Ramos (cell line): ENCODE measurements around the gene SNTG2.

Experiments used
- in situ Hi-C: fragments of 300-500 bp; cut with MboI; formaldehyde crosslinking; loops from one replicate; pipeline ENCODE4 v1.14.3; 2022; ENCODE audit warnings: low sequenced_read_pairs; ENCODE audit not compliant: unreplicated experiment

Gene SNTG2

DNA sequence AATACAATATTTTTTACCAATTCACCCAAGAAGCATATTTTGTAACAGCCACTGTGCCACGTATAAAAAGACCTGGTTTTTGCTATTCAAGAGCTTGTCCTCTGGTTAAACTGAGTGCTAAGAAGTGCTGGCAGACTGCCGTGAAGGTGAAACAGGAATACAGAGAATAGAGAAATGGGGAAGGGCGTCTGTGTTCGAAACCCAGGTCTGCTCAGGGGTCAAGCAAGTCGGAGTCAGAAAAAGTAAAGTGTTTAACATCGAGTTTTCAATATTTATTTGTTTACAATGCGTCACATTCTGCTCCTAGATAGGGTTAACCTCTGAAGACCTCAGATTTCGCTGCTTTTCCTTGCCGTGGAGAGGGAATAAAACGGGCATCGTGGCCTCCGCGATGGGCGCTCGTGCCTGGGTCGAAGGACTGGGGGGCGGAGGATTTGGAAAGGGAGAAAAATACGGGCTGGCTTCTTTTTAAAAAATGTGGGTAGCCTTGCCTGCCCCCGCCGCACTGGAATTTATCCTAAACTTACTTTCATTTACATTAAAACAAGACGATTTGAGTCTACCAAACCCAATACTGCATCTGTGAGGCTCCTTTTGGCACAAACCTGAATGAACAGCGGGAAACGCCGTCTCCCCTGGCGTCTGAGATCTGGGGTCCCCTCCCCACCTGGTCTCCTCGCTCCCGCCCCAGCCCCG lies 1.1 kb upstream of the SNTG2 start:
- in situ Hi-C loops, result no loop called here

DNA sequence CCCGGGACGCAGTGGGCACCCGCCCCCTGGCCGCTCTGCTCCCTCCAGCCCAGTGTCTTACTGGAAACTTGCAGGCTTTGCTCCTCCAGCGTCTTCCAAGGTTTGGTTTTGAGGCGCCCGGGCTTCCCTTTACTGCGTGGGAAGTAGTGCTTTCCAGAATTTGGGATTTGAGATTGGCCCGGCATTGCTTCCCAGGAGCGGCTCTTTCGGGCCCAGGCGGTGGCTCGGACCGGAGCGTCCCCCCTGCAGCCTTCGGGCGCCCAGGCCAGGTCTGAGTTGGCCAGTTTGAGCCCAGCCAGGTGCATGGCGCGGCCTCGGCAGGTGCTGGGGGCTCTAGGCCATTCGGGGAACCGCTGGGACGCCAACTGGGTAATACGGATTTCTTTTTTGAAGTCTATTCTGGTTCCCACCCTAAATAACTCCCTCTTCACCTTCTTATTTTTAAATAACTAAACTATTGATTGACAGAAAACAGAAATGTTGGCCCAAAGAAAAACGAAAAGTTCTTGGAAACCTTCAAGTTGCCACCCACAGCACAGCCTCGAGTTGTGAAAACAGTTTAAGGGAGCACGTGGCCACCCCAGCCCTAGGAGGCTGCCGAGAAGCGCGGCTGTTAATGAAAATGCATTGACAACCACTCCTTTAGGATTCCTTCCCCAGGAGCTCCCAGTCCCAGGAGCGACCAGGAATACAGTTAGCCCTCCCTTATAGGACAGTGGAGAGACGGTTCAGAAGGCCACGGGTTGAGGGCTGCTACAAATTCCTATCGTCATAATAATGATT lies 766 bp downstream of the SNTG2 start:
- in situ Hi-C loops, result no loop called here

DNA sequence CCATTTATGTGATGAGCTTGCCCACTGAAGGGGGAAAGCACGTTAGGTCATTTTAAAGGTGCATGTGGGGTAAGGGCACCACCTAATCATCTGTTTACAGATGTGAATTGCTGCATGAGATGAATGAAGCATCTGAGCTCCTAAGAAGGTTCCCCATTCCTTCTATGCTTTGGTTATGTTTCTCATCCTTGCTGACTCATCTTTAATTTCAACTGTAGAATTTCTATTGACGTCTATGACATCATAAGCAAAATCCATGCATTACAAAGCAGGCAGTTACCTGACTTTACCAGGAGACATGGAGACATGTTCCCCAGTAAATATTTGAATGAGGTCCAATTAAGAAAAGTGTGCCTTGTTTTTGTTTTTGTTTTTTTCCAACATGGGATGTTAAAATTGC lies 2.8 kb downstream of the SNTG2 start:
- in situ Hi-C loops, result no loop called here

DNA sequence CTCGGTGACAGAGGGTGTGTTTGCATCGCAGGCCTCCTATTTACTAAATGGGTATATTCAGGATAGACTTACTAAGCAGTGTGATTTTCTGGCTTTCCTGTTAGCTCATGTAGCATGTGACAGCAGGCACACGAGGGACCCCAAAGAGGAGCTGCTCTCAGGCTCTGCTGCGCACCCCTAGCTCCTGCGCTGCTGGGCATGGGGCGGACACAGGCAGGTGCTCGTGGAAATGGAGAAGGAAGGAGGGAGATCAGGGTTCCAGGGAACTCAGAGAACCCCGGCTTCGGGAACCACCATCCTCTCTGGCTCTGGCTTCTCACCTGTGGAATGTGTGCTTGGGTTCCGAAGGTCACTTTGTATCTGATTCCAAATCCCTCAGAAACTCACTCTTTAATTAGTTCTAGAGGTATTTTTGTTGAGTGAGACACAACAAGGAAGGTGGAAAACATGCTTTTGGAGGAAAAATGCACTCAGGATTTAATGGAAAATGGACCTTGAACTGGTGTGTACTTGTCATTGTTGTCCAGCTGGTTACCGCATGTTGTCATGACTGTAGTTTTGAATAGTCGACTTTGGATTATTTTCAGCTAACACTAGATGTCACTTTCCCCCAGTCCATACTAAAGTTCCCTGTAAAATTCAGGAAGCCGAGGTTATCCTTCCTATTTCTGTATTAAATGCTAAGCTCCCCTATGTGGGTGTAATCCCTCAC lies 3.5 kb downstream of the SNTG2 start:
- in situ Hi-C loops, result no loop called here

DNA sequence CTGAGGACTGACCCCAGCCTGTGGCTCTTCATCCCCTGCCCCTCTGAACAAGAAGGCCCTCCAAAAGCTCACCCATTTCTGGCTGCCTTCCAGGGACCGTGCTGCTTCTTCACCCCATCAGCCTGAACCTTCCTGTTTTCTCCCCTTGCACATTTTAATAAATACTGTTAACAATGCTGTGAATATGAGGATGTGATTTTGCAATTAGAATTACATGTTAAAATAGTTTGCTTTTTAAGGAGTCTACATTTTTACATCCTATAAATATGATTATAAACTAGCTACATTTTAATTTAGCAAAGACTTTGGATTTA lies 4.0 kb downstream of the SNTG2 start:
- in situ Hi-C loops, result no loop called here

DNA sequence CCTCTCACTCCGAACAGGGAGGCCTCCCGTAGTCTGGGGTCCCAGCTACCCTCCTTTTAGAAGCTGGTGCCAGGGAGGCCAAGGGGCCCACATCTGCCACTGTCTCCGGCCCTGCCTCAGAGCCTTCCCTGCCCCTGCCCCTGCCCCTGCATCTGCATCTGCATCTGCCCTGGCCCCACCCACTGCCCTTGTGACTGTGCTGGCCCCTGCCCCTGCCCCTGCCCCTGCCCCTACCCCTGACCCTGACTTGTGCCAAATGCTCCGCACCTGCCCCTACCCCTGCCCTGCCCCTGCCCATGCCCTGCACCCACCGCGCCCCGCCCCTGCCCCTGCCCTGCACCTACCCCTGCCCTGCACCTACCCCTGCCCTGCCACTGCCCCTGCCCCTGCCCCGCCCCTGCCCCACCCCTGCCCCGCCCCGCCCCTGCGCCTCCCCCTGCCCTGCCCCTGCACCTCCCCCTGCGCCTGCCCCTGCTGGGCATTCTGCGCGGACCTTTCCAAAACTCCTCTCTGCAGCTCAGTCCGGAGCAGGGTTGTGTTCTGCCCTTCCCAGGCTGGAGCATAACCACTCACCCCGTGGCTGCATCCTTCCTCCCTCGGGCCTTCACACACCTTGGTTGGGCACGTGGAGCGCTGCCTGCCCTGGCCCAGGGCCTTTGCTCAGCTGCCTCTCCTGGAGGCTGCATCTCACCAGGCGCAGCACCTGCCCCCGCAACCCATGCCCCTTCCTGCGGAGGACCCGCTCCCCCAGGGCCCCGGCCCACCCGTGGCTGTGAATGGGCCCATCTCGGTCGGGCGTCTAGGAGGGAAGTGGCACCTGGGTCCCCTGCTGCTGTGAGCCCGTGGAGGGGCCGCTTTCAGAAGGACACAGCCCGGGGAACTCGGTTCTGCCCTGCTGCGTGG lies 5.4 kb downstream of the SNTG2 start:
- in situ Hi-C loops, result no loop called here

DNA sequence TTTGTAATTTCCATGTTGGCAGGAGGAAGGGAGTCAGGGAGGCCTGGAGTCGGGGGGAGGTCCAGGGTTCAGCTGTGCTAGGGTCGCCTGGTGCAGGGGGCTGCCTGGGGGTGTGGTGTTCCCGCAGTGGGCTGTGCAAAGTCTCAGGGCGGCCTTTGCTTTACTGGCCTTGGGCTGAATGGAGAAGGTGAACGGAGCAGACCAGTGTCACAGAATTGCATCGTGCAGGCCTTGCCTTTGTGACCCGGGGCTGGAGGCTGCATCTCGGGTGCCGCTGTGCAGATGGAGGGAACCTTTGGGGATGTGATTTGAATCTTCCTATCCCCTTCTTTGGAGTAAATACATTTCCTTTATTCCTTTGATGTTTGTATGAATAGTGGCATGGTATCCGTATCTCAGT lies 8.8 kb downstream of the SNTG2 start:
- in situ Hi-C loops, result no loop called here

DNA sequence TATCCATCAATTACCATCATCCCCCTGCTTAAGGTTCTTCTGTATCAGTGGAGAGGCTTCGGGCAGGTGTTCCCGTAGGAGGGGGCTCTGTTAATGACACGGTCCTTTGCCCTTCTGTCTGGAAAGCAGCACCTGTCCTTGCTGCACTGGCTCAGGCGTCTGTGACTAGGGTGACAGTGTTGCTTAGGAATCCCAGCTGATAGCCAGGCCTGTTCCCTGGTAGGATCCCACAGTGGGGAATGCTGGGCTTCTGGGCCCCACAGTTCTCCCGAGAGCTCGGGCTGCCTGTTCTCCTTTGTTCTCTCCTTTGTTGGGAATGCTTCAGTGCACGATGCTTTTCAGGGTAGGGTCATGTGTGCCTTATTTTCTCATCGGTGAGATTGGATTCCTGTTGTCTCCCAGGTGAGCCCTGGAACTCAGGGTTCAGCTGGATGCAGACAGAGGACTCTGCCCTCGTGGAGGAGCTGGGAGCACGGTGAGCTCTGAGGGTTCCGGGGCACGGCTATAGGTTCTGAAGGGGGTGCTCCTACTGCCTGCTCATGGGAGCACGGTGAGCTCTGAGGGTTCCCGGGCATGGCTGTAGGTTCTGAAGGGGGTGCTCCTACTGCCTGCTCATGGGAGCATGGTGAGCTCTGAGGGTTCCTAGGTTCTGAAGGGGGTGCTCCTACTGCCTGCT lies 9.6 kb downstream of the SNTG2 start:
- in situ Hi-C loops, result no loop called here

DNA sequence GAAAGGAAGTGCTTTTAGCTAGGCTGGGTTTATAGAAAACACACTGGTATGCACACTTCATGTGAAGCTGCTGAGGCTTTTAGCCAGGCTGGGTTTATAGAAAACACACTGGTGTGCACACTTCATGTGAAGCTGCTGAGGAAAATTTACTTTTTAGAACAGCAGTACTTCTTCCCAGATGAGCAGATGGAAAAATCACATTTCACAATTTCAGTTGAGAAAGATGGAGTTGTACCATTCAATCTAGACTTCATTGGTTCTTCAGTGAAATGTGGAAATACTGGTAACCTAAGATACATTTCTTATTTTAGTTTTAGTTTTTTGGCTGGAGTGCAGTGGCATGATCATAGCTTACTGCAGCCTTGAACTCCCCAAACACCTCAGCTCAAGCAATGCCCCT lies 11.1 kb downstream of the SNTG2 start:
- in situ Hi-C loops, result no loop called here

DNA sequence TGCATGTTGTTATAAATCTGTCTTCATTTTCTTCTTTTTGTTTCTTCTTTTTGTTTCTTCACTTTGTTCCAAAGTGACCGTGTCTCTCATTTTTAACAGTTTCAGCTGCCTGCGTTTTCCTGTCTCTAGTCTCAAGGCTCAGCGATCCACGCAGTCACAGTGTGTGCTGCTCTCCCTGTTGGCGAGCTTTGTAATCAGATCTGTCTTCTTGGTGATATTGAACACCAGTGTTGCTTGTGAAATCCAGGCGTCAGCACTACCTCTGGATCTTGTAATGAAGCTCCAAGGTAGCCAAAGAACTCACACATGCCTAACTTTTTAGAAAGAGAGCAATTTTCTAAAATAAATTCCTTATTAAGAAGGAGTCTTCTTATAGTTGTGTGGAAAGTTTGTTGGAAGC lies 13.2 kb downstream of the SNTG2 start:
- in situ Hi-C loops, result no loop called here

DNA sequence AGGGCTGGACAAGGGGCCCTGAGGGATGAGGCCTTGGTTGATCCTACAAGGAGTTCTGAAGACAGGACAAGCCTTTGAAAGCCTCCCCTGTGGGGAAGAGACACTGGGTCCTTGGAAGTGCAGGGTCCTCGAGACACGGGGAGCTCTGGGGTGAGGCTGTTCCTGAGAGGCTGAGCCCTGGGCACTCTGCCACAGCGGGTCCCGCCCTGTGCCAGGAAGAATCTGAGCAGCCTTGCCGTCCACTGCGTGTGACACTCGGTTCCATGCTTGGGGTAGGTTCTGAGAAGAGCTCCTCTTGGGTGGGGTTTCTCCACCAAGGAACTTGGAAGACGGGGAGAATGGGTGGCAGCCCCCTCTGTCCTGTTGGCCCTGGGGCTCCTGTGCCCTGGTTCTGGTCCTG lies 13.9 kb downstream of the SNTG2 start:
- in situ Hi-C loops, result no loop called here

DNA sequence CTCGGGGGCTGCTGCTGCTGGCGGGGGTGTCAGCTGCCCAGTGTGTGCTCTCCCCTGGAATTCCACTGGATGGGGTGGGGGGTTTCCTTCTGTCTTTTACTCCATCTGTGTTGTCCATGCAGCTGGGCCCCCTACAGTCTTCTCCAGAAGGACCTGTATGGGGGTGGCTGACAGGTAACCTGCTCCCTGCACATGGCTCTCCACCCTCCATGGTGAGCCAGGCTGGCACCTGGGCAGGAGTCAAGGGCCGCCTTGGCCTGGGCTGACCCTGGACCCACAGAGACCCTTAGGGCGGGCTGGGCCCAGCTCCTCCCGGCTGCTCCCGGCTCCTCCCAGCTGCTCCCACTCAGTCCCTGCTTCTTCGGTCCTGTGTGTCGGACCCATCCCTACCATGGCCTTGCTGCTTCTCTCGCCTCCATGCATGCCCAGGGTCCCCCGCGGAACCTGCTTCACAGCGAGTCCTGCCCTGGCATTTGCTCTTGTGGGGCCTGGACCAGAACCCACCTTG lies 15.0 kb downstream of the SNTG2 start:
- in situ Hi-C loops, result no loop called here

DNA sequence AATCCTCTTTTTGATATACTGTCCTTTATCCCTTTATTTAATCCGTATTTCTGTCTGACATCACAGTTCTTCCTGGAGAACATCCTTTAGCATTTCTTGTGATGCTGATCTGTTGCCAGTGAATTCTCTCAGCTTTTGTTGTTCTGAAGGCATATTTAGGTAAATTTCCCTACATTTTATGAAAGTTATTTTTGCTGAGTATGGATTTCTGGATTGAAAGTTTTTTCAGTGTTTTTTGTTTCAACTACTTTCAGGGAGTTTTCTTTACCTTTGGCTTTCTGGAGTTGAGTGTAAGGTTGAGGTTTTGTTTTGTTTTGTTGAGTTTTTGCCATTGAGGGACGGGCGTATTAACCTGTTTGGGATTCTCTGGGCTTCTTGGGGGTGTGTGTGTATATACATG lies 22.5 kb downstream of the SNTG2 start:
- in situ Hi-C loops, result no loop called here

DNA sequence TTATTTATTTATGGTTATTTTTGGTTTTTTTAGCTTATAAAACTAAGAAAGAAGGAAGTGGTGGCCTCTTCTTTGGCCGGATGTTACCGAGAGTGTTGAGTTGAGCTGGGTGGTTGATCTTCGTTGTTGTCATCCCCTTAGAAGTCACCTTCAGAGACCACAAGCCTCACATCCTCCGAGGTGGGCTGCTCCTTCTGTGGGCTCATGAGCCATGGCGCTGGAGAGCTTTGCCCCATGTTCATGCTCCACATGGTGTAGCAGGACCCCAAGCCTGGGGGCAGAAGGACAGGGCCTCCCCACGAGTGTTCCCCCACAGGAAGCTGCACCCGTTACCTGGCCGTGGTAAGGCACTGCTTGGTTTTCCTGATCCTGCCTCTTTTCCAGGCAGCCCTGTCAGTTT lies 23.4 kb downstream of the SNTG2 start:
- in situ Hi-C loops, result no loop called here

DNA sequence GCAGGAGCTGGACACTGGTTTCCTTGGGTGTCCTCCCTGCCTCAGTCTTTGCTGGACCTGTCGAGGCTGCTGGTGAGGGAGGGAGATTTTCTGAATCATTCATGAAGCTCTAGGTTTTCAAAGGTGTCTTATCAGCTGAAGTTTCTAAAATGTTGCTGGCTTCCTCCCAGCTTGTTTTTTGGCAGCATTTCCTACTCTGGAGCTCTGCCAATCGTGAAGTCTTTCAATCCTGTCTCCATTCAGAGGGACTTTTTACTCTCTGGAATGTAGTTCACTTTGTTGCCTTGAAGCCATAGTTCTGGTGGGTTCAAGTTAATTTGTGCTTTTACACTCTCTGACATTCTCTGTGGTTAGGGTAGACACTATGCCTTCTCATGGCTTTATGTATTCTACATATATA lies 23.9 kb downstream of the SNTG2 start:
- in situ Hi-C loops, result no loop called here

DNA sequence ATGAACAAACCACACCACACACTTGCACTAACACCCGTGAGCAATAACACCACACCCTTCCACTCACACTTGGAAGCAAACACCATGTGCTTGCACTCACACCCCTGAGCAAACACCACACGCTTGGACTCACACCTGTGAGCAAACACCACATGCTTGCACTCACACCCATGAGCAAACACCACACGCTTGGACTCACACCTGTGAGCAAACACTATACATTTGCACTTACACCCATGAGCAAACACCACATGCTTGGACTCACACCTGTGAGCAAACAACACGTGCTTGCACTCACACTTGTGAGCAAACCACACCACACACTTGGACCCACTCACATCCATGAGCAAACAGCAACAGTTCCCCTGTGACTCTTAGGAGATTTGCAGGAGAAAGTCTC lies 24.4 kb downstream of the SNTG2 start:
- in situ Hi-C loops, result no loop called here

DNA sequence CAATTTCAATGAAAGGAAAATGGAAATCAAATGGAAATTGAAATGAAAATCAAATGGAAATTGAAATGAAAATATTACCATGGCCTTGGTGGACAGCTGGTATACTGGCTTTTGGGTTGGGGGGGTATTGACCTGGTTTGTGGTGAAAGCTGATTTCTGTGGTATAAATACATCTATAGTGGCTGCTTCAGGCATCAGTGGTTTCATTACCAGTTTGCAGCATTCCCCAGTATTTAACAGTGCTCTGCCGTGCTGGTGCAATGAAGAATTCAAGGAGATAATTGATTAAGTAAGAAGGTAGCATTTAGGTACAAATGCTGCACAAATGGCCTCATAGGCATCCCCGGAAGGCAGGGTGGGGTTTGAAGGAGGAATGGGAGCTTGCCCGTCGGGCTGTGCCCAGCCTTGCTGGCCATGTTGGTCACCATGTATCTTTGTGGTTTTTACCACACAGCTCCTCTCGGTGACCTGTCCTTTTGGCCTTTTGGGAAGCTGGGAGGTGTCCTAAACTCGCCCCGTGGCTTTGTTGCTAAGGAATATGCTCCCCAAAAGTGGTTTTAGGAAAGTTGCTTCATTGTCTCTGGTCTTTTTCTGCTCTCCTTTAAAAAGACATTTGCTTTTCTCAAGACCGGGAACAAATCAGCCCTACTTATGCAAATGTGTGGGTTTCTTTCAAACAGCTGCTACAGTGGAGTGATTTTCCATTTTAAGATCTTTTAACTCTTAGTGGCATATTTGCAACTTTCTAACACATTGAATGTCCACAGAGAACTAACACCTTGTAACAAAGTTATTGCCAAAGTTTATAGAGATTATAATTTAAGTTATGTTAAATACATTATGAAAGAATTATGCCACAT lies 28.6 kb downstream of the SNTG2 start:
- in situ Hi-C loops, result no loop called here

DNA sequence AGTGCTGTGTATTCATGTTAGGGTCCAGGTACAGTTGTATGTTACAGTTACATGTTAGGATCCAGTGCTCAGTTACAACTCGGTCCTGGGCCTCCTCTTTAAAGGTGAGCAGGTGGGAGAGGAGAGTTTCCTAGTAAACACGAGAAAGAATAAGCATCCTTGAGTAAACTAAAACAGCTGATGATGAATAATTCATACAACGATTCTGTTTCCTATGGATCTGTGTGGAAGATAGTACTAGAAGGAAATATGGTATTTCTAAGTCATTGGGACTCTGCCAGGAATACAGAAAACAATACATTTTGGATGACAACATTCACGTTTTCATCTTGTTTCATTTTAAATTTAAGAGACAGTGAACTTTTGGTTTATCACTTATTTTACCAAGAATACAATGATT lies 29.5 kb downstream of the SNTG2 start:
- in situ Hi-C loops, result no loop called here

DNA sequence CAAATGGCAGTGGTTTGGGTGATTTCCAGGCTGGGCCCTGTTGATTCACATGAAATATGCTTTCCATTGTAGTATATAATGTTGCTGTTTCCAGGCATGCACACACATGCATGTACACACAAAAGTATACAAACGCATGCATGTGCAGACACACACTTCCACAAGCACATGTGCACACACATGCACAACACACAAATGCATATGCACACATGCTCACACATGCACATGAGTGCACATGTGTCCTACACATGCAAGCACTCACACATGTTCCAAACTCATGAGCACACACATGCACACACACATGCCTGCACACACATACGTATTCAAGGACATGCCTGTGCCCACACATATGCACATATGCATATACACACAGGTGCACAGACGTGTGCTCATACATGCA lies 30.6 kb downstream of the SNTG2 start:
- in situ Hi-C loops, result no loop called here
